K562 (cell line): ENCODE results near the gene NAV2.

Source experiments
- ARID1B ChIP-seq: fragments of 450-650 bp; IDR thresholded peaks from 2 replicates; pipeline ENCODE4 v1.6.1; 2016; ENCODE audit warnings: antibody characterized with exemption, mild to moderate bottlenecking, inconsistent platforms
- DNMT1 ChIP-seq: fragments of 450-650 bp; IDR thresholded peaks from 2 replicates; pipeline ENCODE4 v1.6.1; 2016; ENCODE audit warnings: antibody characterized with exemption, mild to moderate bottlenecking
- TF ChIP-seq, protein P1 (sequence below), 3 experiments: IDR thresholded peaks in 2 of 3; conservative IDR thresholded peaks in 1 of 3; 2 replicates each; pipeline ENCODE4 v1.5.1; 2011 to 2012; ENCODE audit warnings: low read length in 3 of 3, mild to moderate bottlenecking in 3 of 3, control low read depth in 2 of 3, improper control_type of control experiment in 1 of 3, inconsistent platforms in 1 of 3, low read depth in 1 of 3, mixed read lengths in 1 of 3, moderate library complexity in 1 of 3; ENCODE audit not compliant: insufficient read depth in 2 of 3

DNA sequence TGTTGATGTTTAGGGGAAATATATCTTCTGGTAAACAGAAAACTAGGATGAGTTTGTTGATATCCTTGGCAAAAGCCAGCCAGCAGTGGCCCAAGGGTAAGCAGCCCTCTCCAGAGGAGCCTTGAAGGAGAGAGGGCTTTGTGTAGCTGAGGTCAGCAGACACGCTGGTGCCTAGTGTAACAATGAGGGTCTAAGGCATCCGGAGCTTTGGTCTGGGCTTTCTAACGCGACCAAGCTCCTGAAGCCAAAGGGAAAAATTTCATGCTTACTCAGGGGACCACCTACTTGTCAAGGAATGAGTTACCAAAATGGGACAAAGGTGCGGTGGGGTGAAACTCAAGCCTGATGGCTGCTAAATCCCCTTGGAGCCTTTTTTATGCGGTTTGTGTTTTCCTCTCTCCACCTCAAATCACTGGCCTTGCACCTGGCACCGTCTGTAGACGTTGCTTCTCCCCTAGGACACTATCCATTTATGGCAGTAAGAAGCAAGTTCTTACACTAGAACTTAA lies 312.7 kb downstream of the NAV2 start:
- TF ChIP-seq DNMT1 (no peak), ARID1B (no peak)
- TF ChIP-seq, protein P1, sequence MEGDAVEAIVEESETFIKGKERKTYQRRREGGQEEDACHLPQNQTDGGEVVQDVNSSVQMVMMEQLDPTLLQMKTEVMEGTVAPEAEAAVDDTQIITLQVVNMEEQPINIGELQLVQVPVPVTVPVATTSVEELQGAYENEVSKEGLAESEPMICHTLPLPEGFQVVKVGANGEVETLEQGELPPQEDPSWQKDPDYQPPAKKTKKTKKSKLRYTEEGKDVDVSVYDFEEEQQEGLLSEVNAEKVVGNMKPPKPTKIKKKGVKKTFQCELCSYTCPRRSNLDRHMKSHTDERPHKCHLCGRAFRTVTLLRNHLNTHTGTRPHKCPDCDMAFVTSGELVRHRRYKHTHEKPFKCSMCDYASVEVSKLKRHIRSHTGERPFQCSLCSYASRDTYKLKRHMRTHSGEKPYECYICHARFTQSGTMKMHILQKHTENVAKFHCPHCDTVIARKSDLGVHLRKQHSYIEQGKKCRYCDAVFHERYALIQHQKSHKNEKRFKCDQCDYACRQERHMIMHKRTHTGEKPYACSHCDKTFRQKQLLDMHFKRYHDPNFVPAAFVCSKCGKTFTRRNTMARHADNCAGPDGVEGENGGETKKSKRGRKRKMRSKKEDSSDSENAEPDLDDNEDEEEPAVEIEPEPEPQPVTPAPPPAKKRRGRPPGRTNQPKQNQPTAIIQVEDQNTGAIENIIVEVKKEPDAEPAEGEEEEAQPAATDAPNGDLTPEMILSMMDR (IDR thresholded peaks at IDR 0.05 in 2 of 3, conservative IDR thresholded peaks at IDR 0.05 in 1 of 3; ENCODE audit: insufficient read depth in 2 of 3, low read depth in 1 of 3, low read length in 3 of 3): no peak
